ENCODE data around the gene FAM241A.
"Not testable (repeated sequence)": the region's sequence is repeated elsewhere in the genome, so short reads cannot be mapped to it uniquely, and the experiment has no call there.

Gene FAM241A

GRCh38 chr4:112173593-112174558 lies 28.6 kb downstream of the FAM241A start:
- TF ChIP-seq CTCF (IDR thresholded peaks at IDR 0.05; ENCODE audit: extremely low read depth, missing control alignments) = no peak
- DNase-seq (ENCODE audit: low spot score) = no peak

GRCh38 chr4:112175840-112176239 lies 30.6 kb downstream of the FAM241A start:
- no peak for DNase-seq (ENCODE audit: low spot score)

GRCh38 chr4:112176596-112176995 lies 31.3 kb downstream of the FAM241A start:
- no peak for TF ChIP-seq CTCF (IDR thresholded peaks at IDR 0.05; ENCODE audit: extremely low read depth, missing control alignments)
- no peak for DNase-seq (ENCODE audit: low spot score)

More at GRCh38 chr4:112175840-112176239, 30.6 kb downstream of the FAM241A start:
- TF ChIP-seq CTCF (IDR thresholded peaks at IDR 0.05; ENCODE audit: extremely low read depth, missing control alignments) = no peak

- not testable (repeated sequence) for DNase-seq (ENCODE audit: low spot score)
These were observed 33.5 kb downstream of the FAM241A start for GRCh38 chr4:112178741-112179140.

GRCh38 chr4:112181358-112182000 lies 36.2 kb downstream of the FAM241A start:
- TF ChIP-seq CTCF (IDR thresholded peaks at IDR 0.05; ENCODE audit: extremely low read depth, missing control alignments) = no peak
- no peak for DNase-seq (ENCODE audit: low spot score)

GRCh38 chr4:112182604-112183003 lies 37.4 kb downstream of the FAM241A start:
- no peak for TF ChIP-seq CTCF (IDR thresholded peaks at IDR 0.05; ENCODE audit: extremely low read depth, missing control alignments)
- DNase-seq (ENCODE audit: low spot score) = no peak

- no peak for TF ChIP-seq CTCF (IDR thresholded peaks at IDR 0.05; ENCODE audit: extremely low read depth, missing control alignments)
- DNase-seq (ENCODE audit: low spot score) = no peak
These were observed 38.0 kb downstream of the FAM241A start for GRCh38 chr4:112183252-112183651.
